ENCODE measurements around the gene GOLIM4. TPM values are rescaled to one million over a fixed set of nuclear protein-coding genes. Genes with fewer than 3 reads are reported as not detected.

The GOLIM4 gene
- polyA plus RNA-seq, 1 donor from 2014 or later, result 3.2 TPM

DNA sequence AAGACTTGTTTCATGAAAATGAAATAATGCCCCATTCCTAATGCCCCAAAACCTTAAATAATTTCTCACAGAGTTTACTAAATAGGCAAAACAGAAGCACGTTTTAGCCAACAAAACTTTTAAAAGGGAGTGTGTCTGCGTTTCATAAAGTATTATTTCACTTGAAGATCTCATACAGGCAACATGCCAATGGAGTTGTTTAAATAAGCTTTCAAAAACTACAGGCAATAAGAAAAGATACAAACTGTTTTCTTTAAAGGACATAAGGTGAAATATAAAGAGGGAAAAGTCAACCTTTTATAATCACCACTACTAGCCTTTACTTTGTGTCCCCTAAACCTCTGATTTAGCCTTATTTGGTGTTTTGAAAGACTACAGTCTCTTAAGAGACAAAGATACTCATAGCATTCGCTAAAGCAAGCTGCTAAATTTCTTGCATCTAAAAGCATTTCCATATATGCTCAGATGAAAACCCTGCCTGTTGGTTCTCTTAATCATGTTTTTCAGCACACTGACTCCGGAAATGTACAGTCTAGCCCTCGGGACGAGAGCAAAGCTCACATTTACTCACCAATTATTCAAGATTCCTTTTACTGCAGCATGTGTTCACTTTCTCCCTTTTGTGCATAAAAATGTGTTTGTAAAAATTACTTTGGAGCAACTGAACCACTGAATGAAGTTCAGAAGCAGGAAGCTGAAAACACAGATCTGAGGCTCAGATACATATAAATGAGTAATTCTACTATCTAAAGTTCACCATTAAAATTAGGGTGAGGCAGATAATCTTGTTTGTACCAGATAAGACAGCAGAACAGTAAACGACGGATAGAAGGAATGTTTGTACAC lies 119.0 kb downstream of the GOLIM4 start:
- no peak overlapping the region for H3K27ac ChIP-seq (ENCODE audit: low read length)
- H3K4me3 ChIP-seq (ENCODE audit: low read length), result no peak overlapping the region
- no peaks in the 10 kb centered on the region for H3K9me2 ChIP-seq (ENCODE audit: insufficient read depth, low read length)
- TF ChIP-seq EZH2 (IDR thresholded peaks at IDR 0.05; ENCODE audit: borderline replicate concordance, insufficient read depth, low read length, poor library complexity, severe bottlenecking) (no peak), TAF1 (IDR thresholded peaks at IDR 0.05; ENCODE audit: low read depth) (no peak), SMC3 (conservative IDR thresholded peaks at IDR 0.05; ENCODE audit: poor library complexity) (no peak), EP300 (conservative IDR thresholded peaks at IDR 0.05; ENCODE audit: poor library complexity, severe bottlenecking) (no peak), MXI1 (conservative IDR thresholded peaks at IDR 0.05; ENCODE audit: poor library complexity, severe bottlenecking) (no peak), POLR2AphosphoS5 (IDR thresholded peaks at IDR 0.05) (no peak), RAD21 (conservative IDR thresholded peaks at IDR 0.05) (no peak)
- TF ChIP-seq, protein P1, sequence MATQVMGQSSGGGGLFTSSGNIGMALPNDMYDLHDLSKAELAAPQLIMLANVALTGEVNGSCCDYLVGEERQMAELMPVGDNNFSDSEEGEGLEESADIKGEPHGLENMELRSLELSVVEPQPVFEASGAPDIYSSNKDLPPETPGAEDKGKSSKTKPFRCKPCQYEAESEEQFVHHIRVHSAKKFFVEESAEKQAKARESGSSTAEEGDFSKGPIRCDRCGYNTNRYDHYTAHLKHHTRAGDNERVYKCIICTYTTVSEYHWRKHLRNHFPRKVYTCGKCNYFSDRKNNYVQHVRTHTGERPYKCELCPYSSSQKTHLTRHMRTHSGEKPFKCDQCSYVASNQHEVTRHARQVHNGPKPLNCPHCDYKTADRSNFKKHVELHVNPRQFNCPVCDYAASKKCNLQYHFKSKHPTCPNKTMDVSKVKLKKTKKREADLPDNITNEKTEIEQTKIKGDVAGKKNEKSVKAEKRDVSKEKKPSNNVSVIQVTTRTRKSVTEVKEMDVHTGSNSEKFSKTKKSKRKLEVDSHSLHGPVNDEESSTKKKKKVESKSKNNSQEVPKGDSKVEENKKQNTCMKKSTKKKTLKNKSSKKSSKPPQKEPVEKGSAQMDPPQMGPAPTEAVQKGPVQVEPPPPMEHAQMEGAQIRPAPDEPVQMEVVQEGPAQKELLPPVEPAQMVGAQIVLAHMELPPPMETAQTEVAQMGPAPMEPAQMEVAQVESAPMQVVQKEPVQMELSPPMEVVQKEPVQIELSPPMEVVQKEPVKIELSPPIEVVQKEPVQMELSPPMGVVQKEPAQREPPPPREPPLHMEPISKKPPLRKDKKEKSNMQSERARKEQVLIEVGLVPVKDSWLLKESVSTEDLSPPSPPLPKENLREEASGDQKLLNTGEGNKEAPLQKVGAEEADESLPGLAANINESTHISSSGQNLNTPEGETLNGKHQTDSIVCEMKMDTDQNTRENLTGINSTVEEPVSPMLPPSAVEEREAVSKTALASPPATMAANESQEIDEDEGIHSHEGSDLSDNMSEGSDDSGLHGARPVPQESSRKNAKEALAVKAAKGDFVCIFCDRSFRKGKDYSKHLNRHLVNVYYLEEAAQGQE (IDR thresholded peaks at IDR 0.05; ENCODE audit: borderline replicate concordance), result no peak
- TF ChIP-seq, protein P2, sequence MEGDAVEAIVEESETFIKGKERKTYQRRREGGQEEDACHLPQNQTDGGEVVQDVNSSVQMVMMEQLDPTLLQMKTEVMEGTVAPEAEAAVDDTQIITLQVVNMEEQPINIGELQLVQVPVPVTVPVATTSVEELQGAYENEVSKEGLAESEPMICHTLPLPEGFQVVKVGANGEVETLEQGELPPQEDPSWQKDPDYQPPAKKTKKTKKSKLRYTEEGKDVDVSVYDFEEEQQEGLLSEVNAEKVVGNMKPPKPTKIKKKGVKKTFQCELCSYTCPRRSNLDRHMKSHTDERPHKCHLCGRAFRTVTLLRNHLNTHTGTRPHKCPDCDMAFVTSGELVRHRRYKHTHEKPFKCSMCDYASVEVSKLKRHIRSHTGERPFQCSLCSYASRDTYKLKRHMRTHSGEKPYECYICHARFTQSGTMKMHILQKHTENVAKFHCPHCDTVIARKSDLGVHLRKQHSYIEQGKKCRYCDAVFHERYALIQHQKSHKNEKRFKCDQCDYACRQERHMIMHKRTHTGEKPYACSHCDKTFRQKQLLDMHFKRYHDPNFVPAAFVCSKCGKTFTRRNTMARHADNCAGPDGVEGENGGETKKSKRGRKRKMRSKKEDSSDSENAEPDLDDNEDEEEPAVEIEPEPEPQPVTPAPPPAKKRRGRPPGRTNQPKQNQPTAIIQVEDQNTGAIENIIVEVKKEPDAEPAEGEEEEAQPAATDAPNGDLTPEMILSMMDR (IDR thresholded peaks at IDR 0.05; ENCODE audit: poor library complexity, severe bottlenecking), result no peak
- H2AFZ ChIP-seq (ENCODE audit: low read depth, low read length), result no peak overlapping the region
- no peaks in the 10 kb centered on the region for H3K9me3 ChIP-seq (ENCODE audit: low read length)
- H3K79me2 ChIP-seq (replicated peaks; ENCODE audit: insufficient read depth, low read length), result no peaks in the 10 kb centered on the region
- no peaks in the 10 kb centered on the region for H3F3A ChIP-seq (ENCODE audit: insufficient read depth, low read length, poor library complexity, severe bottlenecking)
- H3K9ac ChIP-seq (ENCODE audit: low read length), result no peak overlapping the region
- H3K4me2 ChIP-seq (ENCODE audit: low read length), result no peak overlapping the region
- no peaks in the 10 kb centered on the region for H4K20me1 ChIP-seq (ENCODE audit: insufficient read depth)
- no peaks in the 10 kb centered on the region for H3K27me3 ChIP-seq (ENCODE audit: insufficient read depth, low read depth, low read length)
- no peaks in the 10 kb centered on the region for H3K36me3 ChIP-seq (ENCODE audit: insufficient read depth, low read length)

DNA sequence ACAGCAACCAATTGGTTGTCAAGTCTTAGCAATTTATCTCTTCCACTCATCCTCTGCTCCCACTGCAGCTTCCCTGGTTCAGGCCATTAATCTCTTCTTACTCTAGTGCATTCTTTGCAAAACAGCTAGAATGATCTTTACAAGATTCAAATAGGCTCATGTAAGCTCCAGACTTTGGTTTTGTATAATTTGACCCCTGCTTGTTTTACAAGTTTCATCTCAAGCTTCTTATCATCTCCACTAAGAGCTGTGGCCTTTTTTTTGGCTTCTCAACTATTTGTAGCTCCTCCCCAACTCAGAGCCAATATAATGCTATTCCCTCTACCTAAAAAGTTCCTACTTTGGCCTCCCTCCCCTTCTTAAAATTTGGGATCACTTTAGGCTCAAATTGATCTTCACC lies 121.8 kb downstream of the GOLIM4 start:
- H3K9ac ChIP-seq (ENCODE audit: low read length), result no peak overlapping the region
- no peak overlapping the region for H3K4me2 ChIP-seq (ENCODE audit: low read length)
- no peaks in the 10 kb centered on the region for H4K20me1 ChIP-seq (ENCODE audit: insufficient read depth)
- no peaks in the 10 kb centered on the region for H3K9me3 ChIP-seq (ENCODE audit: low read length)
- no peaks in the 10 kb centered on the region for H3K36me3 ChIP-seq (ENCODE audit: insufficient read depth, low read length)
- no peak overlapping the region for H2AFZ ChIP-seq (ENCODE audit: low read depth, low read length)
- no peaks in the 10 kb centered on the region for H3F3A ChIP-seq (ENCODE audit: insufficient read depth, low read length, poor library complexity, severe bottlenecking)
- no peak overlapping the region for H3K27ac ChIP-seq (ENCODE audit: low read length)
- no peaks in the 10 kb centered on the region for H3K9me2 ChIP-seq (ENCODE audit: insufficient read depth, low read length)
- TF ChIP-seq POLR2AphosphoS5 (IDR thresholded peaks at IDR 0.05), result no peak
- TF ChIP-seq, protein P2 (IDR thresholded peaks at IDR 0.05; ENCODE audit: poor library complexity, severe bottlenecking), result no peak
- no peak for TF ChIP-seq TAF1 (IDR thresholded peaks at IDR 0.05; ENCODE audit: low read depth)
- no peak for TF ChIP-seq SMC3 (conservative IDR thresholded peaks at IDR 0.05; ENCODE audit: poor library complexity)
- TF ChIP-seq, protein P1 (IDR thresholded peaks at IDR 0.05; ENCODE audit: borderline replicate concordance), result no peak
- no peak for TF ChIP-seq RAD21 (conservative IDR thresholded peaks at IDR 0.05)
- no peak for TF ChIP-seq EZH2 (IDR thresholded peaks at IDR 0.05; ENCODE audit: borderline replicate concordance, insufficient read depth, low read length, poor library complexity, severe bottlenecking)
- TF ChIP-seq MXI1 (conservative IDR thresholded peaks at IDR 0.05; ENCODE audit: poor library complexity, severe bottlenecking), result no peak
- TF ChIP-seq EP300 (conservative IDR thresholded peaks at IDR 0.05; ENCODE audit: poor library complexity, severe bottlenecking), result no peak
- no peak overlapping the region for H3K4me3 ChIP-seq (ENCODE audit: low read length)
- H3K27me3 ChIP-seq (ENCODE audit: insufficient read depth, low read depth, low read length), result no peaks in the 10 kb centered on the region
- no peaks in the 10 kb centered on the region for H3K79me2 ChIP-seq (replicated peaks; ENCODE audit: insufficient read depth, low read length)

All from neural cell (in vitro differentiated cells).